CD4-positive, alpha-beta T cell (primary cell): ENCODE measurements around the gene GPS1. TPM values are rescaled to one million over a fixed set of nuclear protein-coding genes. Genes with fewer than 3 reads are reported as not detected.

Experiments
- ATAC-seq: fragments of 200-7000 bp; cut with Tn5 transposase; one replicate; pipeline ENCODE4 v1.10.0; 2022; ENCODE audit warnings: mild to moderate bottlenecking; ENCODE audit not compliant: poor library complexity
- CTCF ChIA-PET: fragments of 350-600 bp; sonication (Branson Sonifier 250); formaldehyde crosslinking; loops from one replicate; lab custom pipeline; 2021; ENCODE audit warnings: antibody characterized with exemption, inconsistent platforms; lab: Charles Lee
- POLR2A ChIA-PET: fragments of 350-600 bp; sonication (Branson Sonifier 250); formaldehyde crosslinking; loops from one replicate; lab custom pipeline; 2021; ENCODE audit warnings: antibody characterized with exemption, inconsistent platforms; lab: Charles Lee
- DNase-seq, 14 experiments: peaks; one replicate each; pipeline ENCODE4 v3.0.0-alpha.2; 2013 to 2020; ENCODE audit warnings: mixed read lengths in 2 of 14
- H3K27ac ChIP-seq, 2 donors: one replicate each; pipeline versions ENCODE4 v1.5.1 to v1.7.0; 2013; ENCODE audit warnings: low read length in 2 of 2, low read depth in 1 of 2, mild to moderate bottlenecking in 1 of 2
- H3K27me3 ChIP-seq, 2 experiments: 1 replicate in 1 of 2; 2 replicates in 1 of 2; pipeline versions ENCODE4 v1.6.1 to v1.7.0; 2013; ENCODE audit warnings: low read length in 2 of 2, control low read depth in 1 of 2, mild to moderate bottlenecking in 1 of 2, moderate library complexity in 1 of 2; ENCODE audit not compliant: insufficient read depth in 2 of 2, control insufficient read depth in 1 of 2
- H3K36me3 ChIP-seq: one replicate; pipeline ENCODE4 v1.6.1; 2013; ENCODE audit warnings: low read length, control low read depth; ENCODE audit not compliant: insufficient read depth
- H3K4me1 ChIP-seq: one replicate; pipeline ENCODE4 v1.6.1; 2013; ENCODE audit warnings: low read length, control low read depth; ENCODE audit not compliant: insufficient read depth
- H3K4me3 ChIP-seq: one replicate; pipeline ENCODE4 v1.5.1; 2013; ENCODE audit warnings: mild to moderate bottlenecking, low read length, moderate library complexity
- H3K9me3 ChIP-seq, 2 experiments: 1 replicate in 1 of 2; 2 replicates in 1 of 2; pipeline versions ENCODE4 v1.6.1 to v1.7.0; 2013; ENCODE audit warnings: low read length in 2 of 2, mild to moderate bottlenecking in 2 of 2, control low read depth in 1 of 2, moderate library complexity in 1 of 2; ENCODE audit not compliant: control insufficient read depth in 1 of 2, insufficient read depth in 1 of 2
- H3K27ac Mint-ChIP-seq: one replicate; pipeline ENCODE4 v1.8.0; 2020; ENCODE audit warnings: mixed read lengths
- H3K27me3 Mint-ChIP-seq: one replicate; pipeline ENCODE4 v1.8.0; 2021; ENCODE audit warnings: mixed read lengths
- H3K36me3 Mint-ChIP-seq: one replicate; pipeline ENCODE4 v1.8.0; 2021; ENCODE audit warnings: low read depth, mixed read lengths
- H3K4me1 Mint-ChIP-seq: one replicate; pipeline ENCODE4 v1.8.0; 2021; ENCODE audit warnings: low read depth, mixed read lengths
- H3K4me3 Mint-ChIP-seq: one replicate; pipeline ENCODE4 v1.8.0; 2020; ENCODE audit warnings: mild to moderate bottlenecking, mixed read lengths
- H3K9me3 Mint-ChIP-seq: one replicate; pipeline ENCODE4 v1.8.0; 2020; ENCODE audit warnings: mixed read lengths
- intact Hi-C, 2 experiments: fragments of 100-400 bp; cut with DNase I in 1 of 2; cut with micrococcal nuclease in 1 of 2; formaldehyde crosslinking; loops; one replicate each; pipeline versions ENCODE4 v1.15.1 to v1.9.0; 2023 to 2025; cut with DNase I, micrococcal nuclease
- total RNA-seq, 174 experiments: library from RNA in 2 of 174; stranded (reverse) in 2 of 174; gene quantifications; one replicate each; pipeline ENCODE4 v1.2.3 and lab custom pipeline; 2021 to 2026
- TF ChIP-seq, protein P1 (sequence below): fragments of 200-600 bp; IDR thresholded peaks from one replicate; pipeline ENCODE4 v1.8.0; 2022; ENCODE audit warnings: antibody characterized with exemption, mild to moderate bottlenecking

The GPS1 gene
- total RNA-seq, 2 experiments from 2014 or later = 64.6 to 69.3 TPM

DNA sequence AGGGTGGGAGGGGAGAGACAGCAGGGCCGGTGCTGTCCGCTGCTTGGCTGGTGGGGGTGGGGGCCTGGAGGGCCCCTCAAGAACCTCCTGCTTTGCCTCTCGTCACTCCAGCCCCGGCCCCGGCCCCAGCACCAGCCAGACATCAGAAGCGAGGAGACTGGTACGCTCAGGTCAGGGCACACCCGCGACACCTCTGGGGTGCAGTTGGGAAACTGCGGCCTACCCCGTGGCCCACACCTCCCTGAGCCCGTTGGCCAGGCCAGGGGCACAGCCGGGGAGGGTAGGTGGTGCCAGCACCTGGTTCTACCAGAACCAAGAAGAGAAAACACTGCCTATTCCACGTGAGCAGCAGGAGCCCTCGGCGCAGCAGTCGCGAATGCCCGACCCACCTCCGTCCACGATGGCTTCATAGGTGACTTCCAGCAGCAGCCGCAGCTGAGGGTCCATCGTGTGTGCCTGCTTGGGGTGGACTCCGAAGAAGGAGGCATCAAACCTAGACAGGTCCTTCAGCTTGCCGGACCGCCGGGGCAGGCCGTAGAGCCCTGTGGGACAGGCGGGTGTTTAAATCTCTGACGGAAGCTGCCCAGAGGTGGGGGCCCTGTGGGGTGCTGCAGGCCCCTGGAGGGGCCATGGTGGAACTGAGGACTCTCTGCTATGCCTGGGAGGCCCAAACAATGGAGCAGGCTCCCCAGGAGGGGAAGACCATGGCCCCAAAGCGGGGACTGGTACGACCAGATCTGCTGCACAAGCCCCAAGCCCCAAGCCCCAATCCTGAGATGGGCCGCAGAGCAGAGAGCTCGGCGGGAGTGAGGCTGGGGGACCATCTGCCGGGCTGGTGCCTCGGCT is 43.5 kb downstream of the GPS1 start:
- H3K4me1 ChIP-seq = peaks cover 28% of the 10 kb centered on the region
- no peak overlapping the region for H3K4me3 ChIP-seq
- POLR2A ChIA-PET = no interaction called here
- intact Hi-C loops = loop anchor here in 1 of 2 experiments (5.0 to 10.0 kb wide), 2 partner anchors 43 to 1990 kb away; partner anchors contain the start of genes GAA, GPS1 and RFNG
- TF ChIP-seq, protein P1, sequence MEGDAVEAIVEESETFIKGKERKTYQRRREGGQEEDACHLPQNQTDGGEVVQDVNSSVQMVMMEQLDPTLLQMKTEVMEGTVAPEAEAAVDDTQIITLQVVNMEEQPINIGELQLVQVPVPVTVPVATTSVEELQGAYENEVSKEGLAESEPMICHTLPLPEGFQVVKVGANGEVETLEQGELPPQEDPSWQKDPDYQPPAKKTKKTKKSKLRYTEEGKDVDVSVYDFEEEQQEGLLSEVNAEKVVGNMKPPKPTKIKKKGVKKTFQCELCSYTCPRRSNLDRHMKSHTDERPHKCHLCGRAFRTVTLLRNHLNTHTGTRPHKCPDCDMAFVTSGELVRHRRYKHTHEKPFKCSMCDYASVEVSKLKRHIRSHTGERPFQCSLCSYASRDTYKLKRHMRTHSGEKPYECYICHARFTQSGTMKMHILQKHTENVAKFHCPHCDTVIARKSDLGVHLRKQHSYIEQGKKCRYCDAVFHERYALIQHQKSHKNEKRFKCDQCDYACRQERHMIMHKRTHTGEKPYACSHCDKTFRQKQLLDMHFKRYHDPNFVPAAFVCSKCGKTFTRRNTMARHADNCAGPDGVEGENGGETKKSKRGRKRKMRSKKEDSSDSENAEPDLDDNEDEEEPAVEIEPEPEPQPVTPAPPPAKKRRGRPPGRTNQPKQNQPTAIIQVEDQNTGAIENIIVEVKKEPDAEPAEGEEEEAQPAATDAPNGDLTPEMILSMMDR = no peak
- no peak for ATAC-seq
- H3K9me3 Mint-ChIP-seq = no peaks in the 10 kb centered on the region
- H3K27me3 Mint-ChIP-seq = no peaks in the 10 kb centered on the region
- H3K4me3 Mint-ChIP-seq = peak overlapping the region; percentile 78
- peaks cover 53% of the 10 kb centered on the region for H3K36me3 ChIP-seq
- peak overlapping the region; percentile 53 for H3K27ac Mint-ChIP-seq
- CTCF ChIA-PET = no interaction called here
- no peaks in the 10 kb centered on the region for H3K9me3 ChIP-seq
- H3K4me1 Mint-ChIP-seq = peaks cover 3% of the 10 kb centered on the region
- H3K27ac ChIP-seq = no peak overlapping the region
- DNase-seq = peak in 1 of 14 experiments; percentile 33
- no peaks in the 10 kb centered on the region for H3K27me3 ChIP-seq
- peaks cover 19% of the 10 kb centered on the region for H3K36me3 Mint-ChIP-seq

- Histone ChIP-seq H3K27me3 (no peaks in the 10 kb centered on the region), H3K9me3 (no peaks in the 10 kb centered on the region), H3K27ac (no peak overlapping the region), H3K4me1 (peaks cover 28% of the 10 kb centered on the region), H3K36me3 (peaks cover 49% of the 10 kb centered on the region), H3K4me3 (no peak overlapping the region)
- ChIA-PET POLR2A (interaction anchor here (0.6 to 0.9 kb wide), 2 partner anchors 10 to 92 kb away, joined by 3 read pairs; no protein-coding TSS in a partner anchor), CTCF (no interaction called here)
- Mint-ChIP-seq H3K4me3 (peak overlapping the region; percentile 83), H3K9me3 (no peaks in the 10 kb centered on the region), H3K27me3 (no peaks in the 10 kb centered on the region), H3K27ac (peak overlapping the region; percentile 53), H3K4me1 (peaks cover 3% of the 10 kb centered on the region), H3K36me3 (peaks cover 21% of the 10 kb centered on the region)
- intact Hi-C loops = loop anchor here in 1 of 2 experiments (5.0 to 10.0 kb wide), 2 partner anchors 44 to 1991 kb away; partner anchors contain the start of genes GAA, GPS1 and RFNG
- ATAC-seq (no peak), DNase-seq (peak in 1 of 14 experiments; percentile 38)
- TF ChIP-seq, protein P1 = no peak
Measured at GRCh38 chr17:82095777-82096708, 44.3 kb downstream of the GPS1 start.

GRCh38 chr17:82096709-82097183 is 45.0 kb downstream of the GPS1 start:
- CTCF ChIA-PET = no interaction called here
- no peaks in the 10 kb centered on the region for H3K27me3 Mint-ChIP-seq
- POLR2A ChIA-PET = interaction anchor here (0.9 to 1.0 kb wide), 2 partner anchors 9 to 30 kb away, joined by 3 read pairs; no protein-coding TSS in a partner anchor
- H3K27ac Mint-ChIP-seq = no peak overlapping the region
- ATAC-seq (no peak), DNase-seq (no peak)
- H3K4me1 Mint-ChIP-seq = peaks cover 3% of the 10 kb centered on the region
- H3K4me3 ChIP-seq = peak overlapping the region; percentile 51
- H3K27me3 ChIP-seq = no peaks in the 10 kb centered on the region
- no peaks in the 10 kb centered on the region for H3K9me3 ChIP-seq
- peaks cover 18% of the 10 kb centered on the region for H3K36me3 Mint-ChIP-seq
- TF ChIP-seq, protein P1 = no peak
- peaks cover 28% of the 10 kb centered on the region for H3K4me1 ChIP-seq
- peak overlapping the region; percentile 83 for H3K4me3 Mint-ChIP-seq
- H3K9me3 Mint-ChIP-seq = no peaks in the 10 kb centered on the region
- peaks cover 42% of the 10 kb centered on the region for H3K36me3 ChIP-seq
- peak overlapping the region in 1 of 2 donors; percentile 10 for H3K27ac ChIP-seq
- intact Hi-C loops = loop anchor here in 1 of 2 experiments (5.0 to 10.0 kb wide), 2 partner anchors 44 to 1992 kb away; partner anchors contain the start of genes GAA, GPS1 and RFNG
